Neural progenitor cell (in vitro differentiated cells): ENCODE data around the gene MCM8. TPM values are rescaled to one million over a fixed set of nuclear protein-coding genes. Genes with fewer than 3 reads are reported as not detected.

ENCODE experiments used
- DNase-seq: peaks from one replicate; pipeline ENCODE4 v3.0.0-alpha.2; 2016; ENCODE audit warnings: low spot score
- H2AFZ ChIP-seq: fragments of 200-600 bp; sonication (generic); replicated peaks from 2 replicates; pipeline ENCODE4 v1.6.1; 2016; ENCODE audit warnings: antibody characterized with exemption
- H3F3A ChIP-seq: fragments of 200-600 bp; sonication (generic); 2 replicates; pipeline ENCODE4 v1.6.1; 2016; ENCODE audit warnings: antibody characterized with exemption, low read depth
- H3K27ac ChIP-seq: fragments of 200-600 bp; sonication (generic); 2 replicates; pipeline ENCODE4 v1.5.1; 2016; ENCODE audit warnings: mild to moderate bottlenecking
- H3K27me3 ChIP-seq: fragments of 200-600 bp; sonication (generic); 2 replicates; pipeline ENCODE4 v1.6.1; 2016; ENCODE audit warnings: mild to moderate bottlenecking, moderate library complexity
- H3K36me3 ChIP-seq: fragments of 200-600 bp; sonication (generic); 2 replicates; pipeline ENCODE4 v1.5.1; 2016
- H3K4me1 ChIP-seq: fragments of 200-600 bp; sonication (generic); 2 replicates; pipeline ENCODE4 v1.6.1; 2016; ENCODE audit warnings: mixed run types
- H3K4me2 ChIP-seq: fragments of 200-600 bp; sonication (generic); 2 replicates; pipeline ENCODE4 v1.6.1; 2016
- H3K4me3 ChIP-seq: fragments of 200-600 bp; sonication (generic); 2 replicates; pipeline ENCODE4 v1.5.1; 2016
- H3K79me2 ChIP-seq: fragments of 200-600 bp; sonication (generic); 2 replicates; pipeline ENCODE4 v1.6.1; 2016; ENCODE audit warnings: low read depth
- H3K9ac ChIP-seq: fragments of 200-600 bp; sonication (generic); 2 replicates; pipeline ENCODE4 v1.6.1; 2016
- H3K9me3 ChIP-seq: fragments of 200-600 bp; sonication (generic); 2 replicates; pipeline ENCODE4 v1.5.1; 2016; ENCODE audit warnings: low read depth
- H4K20me1 ChIP-seq: fragments of 200-600 bp; sonication (generic); 2 replicates; pipeline ENCODE4 v1.6.1; 2016; ENCODE audit warnings: low read depth
- H3K27ac Mint-ChIP-seq: 3 replicates; pipeline ENCODE4 v1.8.0; 2021; ENCODE audit warnings: mixed read lengths
- H3K27me3 Mint-ChIP-seq: 2 replicates; pipeline ENCODE4 v1.8.0; 2022; ENCODE audit warnings: low read depth, mild to moderate bottlenecking, inconsistent platforms, moderate library complexity, mixed read lengths; ENCODE audit not compliant: insufficient read depth
- H3K36me3 Mint-ChIP-seq: 3 replicates; pipeline ENCODE4 v1.8.0; 2021; ENCODE audit warnings: mixed read lengths
- H3K4me1 Mint-ChIP-seq: 3 replicates; pipeline ENCODE4 v1.8.0; 2021; ENCODE audit warnings: mixed read lengths
- H3K4me3 Mint-ChIP-seq: 3 replicates; pipeline ENCODE4 v1.8.0; 2021; ENCODE audit warnings: mild to moderate bottlenecking, moderate library complexity, mixed read lengths
- H3K9me3 Mint-ChIP-seq: 3 replicates; pipeline ENCODE4 v1.8.0; 2020; ENCODE audit warnings: mixed read lengths
- CTCF ChIP-seq: fragments of 200-600 bp; sonication (generic); IDR thresholded peaks from 2 replicates; pipeline ENCODE4 v1.5.1; 2017; ENCODE audit warnings: antibody characterized with exemption, mild to moderate bottlenecking
- EZH2 ChIP-seq: fragments of 200-600 bp; sonication (generic); IDR thresholded peaks from 2 replicates; pipeline ENCODE4 v1.6.1; 2017; ENCODE audit warnings: antibody characterized with exemption, mild to moderate bottlenecking, moderate library complexity
- EZH2phosphoT487 ChIP-seq: fragments of 200-600 bp; sonication (generic); IDR thresholded peaks from 2 replicates; pipeline ENCODE4 v1.6.1; 2017; ENCODE audit warnings: antibody characterized with exemption
- total RNA-seq: library from RNA; depleted of rRNA; stranded (reverse); fragments of >200 nt; gene quantifications from 2 replicates; pipeline ENCODE4 v1.2.3, GENCODE V29; 2015; ENCODE audit warnings: low replicate concordance

MCM8 gene
- total RNA-seq, 1 donor from 2014 or later, result 45.2 TPM

GRCh38 chr20:5910186-5910585 is 40.3 kb upstream of the MCM8 start:
- H3K27ac Mint-ChIP-seq, result no peak overlapping the region
- H3K36me3 Mint-ChIP-seq, result no peaks in the 10 kb centered on the region
- Histone ChIP-seq H3K4me3 (peak overlapping the region; percentile 58), H2AFZ (peak overlapping the region; percentile 88), H3K79me2 (no peaks in the 10 kb centered on the region), H3K4me2 (no peak overlapping the region), H3K27me3 (peaks cover 18% of the 10 kb centered on the region), H3K9ac (no peak overlapping the region), H3F3A (peaks cover 21% of the 10 kb centered on the region), H3K27ac (no peak overlapping the region), H4K20me1 (no peaks in the 10 kb centered on the region), H3K36me3 (no peaks in the 10 kb centered on the region), H3K4me1 (peaks cover 15% of the 10 kb centered on the region), H3K9me3 (no peaks in the 10 kb centered on the region)
- H3K9me3 Mint-ChIP-seq, result no peaks in the 10 kb centered on the region
- peaks cover 5% of the 10 kb centered on the region for H3K27me3 Mint-ChIP-seq
- peaks cover 11% of the 10 kb centered on the region for H3K4me1 Mint-ChIP-seq
- no peak overlapping the region for H3K4me3 Mint-ChIP-seq
- TF ChIP-seq EZH2 (no peak), CTCF (no peak), EZH2phosphoT487 (no peak)
- DNase-seq, result no peak

- peaks cover 15% of the 10 kb centered on the region for H3K27me3 ChIP-seq
- Mint-ChIP-seq H3K4me3 (no peak overlapping the region), H3K9me3 (no peaks in the 10 kb centered on the region), H3K36me3 (no peaks in the 10 kb centered on the region), H3K27me3 (peaks cover 5% of the 10 kb centered on the region), H3K27ac (no peak overlapping the region), H3K4me1 (peaks cover 11% of the 10 kb centered on the region)
- no peaks in the 10 kb centered on the region for H3K9me3 ChIP-seq
- H3K4me3 ChIP-seq, result no peak overlapping the region
- no peak overlapping the region for H3K4me2 ChIP-seq
- H3K27ac ChIP-seq, result no peak overlapping the region
- no peak overlapping the region for H3K9ac ChIP-seq
- no peaks in the 10 kb centered on the region for H3K36me3 ChIP-seq
- H3K4me1 ChIP-seq, result peaks cover 15% of the 10 kb centered on the region
- H3F3A ChIP-seq, result peaks cover 21% of the 10 kb centered on the region
- H4K20me1 ChIP-seq, result no peaks in the 10 kb centered on the region
- no peak for TF ChIP-seq CTCF
- no peak for TF ChIP-seq EZH2
- no peak for TF ChIP-seq EZH2phosphoT487
- H3K79me2 ChIP-seq, result no peaks in the 10 kb centered on the region
- DNase-seq, result no peak
- H2AFZ ChIP-seq, result no peak overlapping the region
Observed at GRCh38 chr20:5913166-5913565, 37.3 kb upstream of the MCM8 start.

- Histone ChIP-seq H4K20me1 (no peaks in the 10 kb centered on the region), H3F3A (peaks cover 20% of the 10 kb centered on the region), H3K36me3 (no peaks in the 10 kb centered on the region), H3K9me3 (no peaks in the 10 kb centered on the region), H3K79me2 (no peaks in the 10 kb centered on the region), H3K27ac (no peak overlapping the region), H3K4me2 (no peak overlapping the region), H3K27me3 (peaks cover 15% of the 10 kb centered on the region), H3K9ac (no peak overlapping the region), H3K4me3 (no peak overlapping the region), H3K4me1 (peaks cover 15% of the 10 kb centered on the region), H2AFZ (no peak overlapping the region)
- Mint-ChIP-seq H3K9me3 (no peaks in the 10 kb centered on the region), H3K27me3 (peaks cover 4% of the 10 kb centered on the region), H3K36me3 (no peaks in the 10 kb centered on the region), H3K4me1 (peaks cover 18% of the 10 kb centered on the region), H3K4me3 (no peak overlapping the region), H3K27ac (no peak overlapping the region)
- no peak for DNase-seq
- TF ChIP-seq EZH2 (no peak), EZH2phosphoT487 (no peak), CTCF (no peak)
Observed at GRCh38 chr20:5914859-5915258, 35.6 kb upstream of the MCM8 start.
